K562 (cell line): Measurements from ENCODE around the gene PHF21B. TPM values are rescaled to one million over a fixed set of nuclear protein-coding genes. Genes with fewer than 3 reads are reported as not detected.

Experiments used
- ATAC-seq: fragments of 200-7000 bp; cut with Tn5 transposase; 3 replicates; pipeline ENCODE4 v1.9.1; 2020; ENCODE audit warnings: moderate library complexity
- BruUV-seq: library from RNA; stranded (reverse); fragments of 400-500 nt; replicated peaks from 2 replicates; lab custom pipeline; 2021; lab: Mats Ljungman, UMichigan
- CTCF ChIA-PET: fragments of 300-600 bp; formaldehyde crosslinking; extraction: SDS; loops from one replicate; lab custom pipeline; 2021; ENCODE audit warnings: low intra/inter-chr PET ratio; lab: Yijun Ruan, JAX
- POLR2A ChIA-PET: fragments of 300-600, 350-650 bp; sonication (Branson Sonifier 250); formaldehyde crosslinking; extraction: SDS; loops from one replicate; lab custom pipeline; 2021; ENCODE audit warnings: antibody characterized with exemption, inconsistent platforms; lab: Yijun Ruan, JAX
- DNase-seq, 4 experiments: peaks; one replicate each; pipeline versions ENCODE4 v3.0.0 to v3.0.0-alpha.2; 2011 to 2018; ENCODE audit warnings: low spot score in 3 of 4, mixed read lengths in 3 of 4; ENCODE audit errors: extremely low read depth in 1 of 4
- FAIRE-seq: peaks from 2 replicates; lab custom pipeline; 2011; peaks lifted over from hg19 to GRCh38; lab: Jason Lieb, UNC
- H2AFZ ChIP-seq: 2 replicates; pipeline ENCODE4 v1.6.0; 2011; ENCODE audit warnings: low read depth, low read length, control low read depth, inconsistent platforms
- H3K27ac ChIP-seq: fragments of 200-600 bp; 3 replicates; pipeline ENCODE4 v1.8.0; 2011; ENCODE audit warnings: low read depth, mild to moderate bottlenecking, control low read depth, inconsistent platforms, low read length, moderate library complexity, mixed read lengths; ENCODE audit errors: extremely low read depth
- H3K27me3 ChIP-seq, 2 experiments: fragments of 300-600 bp in 1 of 2; 2 replicates in 1 of 2; 3 replicates in 1 of 2; pipeline versions ENCODE4 v1.6.0 to v1.8.0; 2011; ENCODE audit warnings: inconsistent platforms in 2 of 2, low read length in 2 of 2, mild to moderate bottlenecking in 1 of 2, mixed read lengths in 1 of 2, moderate library complexity in 1 of 2; ENCODE audit not compliant: control insufficient read depth in 2 of 2, insufficient read depth in 2 of 2
- H3K36me3 ChIP-seq: fragments of 300-600 bp; 3 replicates; pipeline ENCODE4 v1.8.0; 2011; ENCODE audit warnings: mild to moderate bottlenecking, low read length, inconsistent platforms; ENCODE audit not compliant: control insufficient read depth, insufficient read depth
- H3K4me1 ChIP-seq, 2 experiments: fragments of 200-600 bp in 1 of 2; replicated peaks in 1 of 2; 2 replicates in 1 of 2; 3 replicates in 1 of 2; pipeline versions ENCODE4 v1.5.1 to v1.8.0; 2011; ENCODE audit warnings: inconsistent platforms in 2 of 2, low read length in 2 of 2, mild to moderate bottlenecking in 1 of 2, mixed read lengths in 1 of 2, moderate library complexity in 1 of 2; ENCODE audit not compliant: control insufficient read depth in 2 of 2, insufficient read depth in 2 of 2
- H3K4me2 ChIP-seq: 2 replicates; pipeline ENCODE4 v1.6.1; 2011; ENCODE audit warnings: low read length, control low read depth, inconsistent platforms, mixed read lengths; ENCODE audit not compliant: insufficient read depth
- H3K4me3 ChIP-seq: fragments of 200-600 bp; sonication (generic), shearing (Covaris generic); 2 replicates; pipeline ENCODE4 v1.5.1; 2016; ENCODE audit warnings: control low read depth, inconsistent platforms
- H3K79me2 ChIP-seq: fragments of 200-600 bp; 3 replicates; pipeline ENCODE4 v1.8.0; 2011; ENCODE audit warnings: low read length, inconsistent platforms; ENCODE audit not compliant: control insufficient read depth, insufficient read depth
- H3K9ac ChIP-seq, 2 experiments: 2 replicates each; pipeline versions ENCODE4 v1.6.0 to v1.6.1; 2011; ENCODE audit warnings: low read depth in 2 of 2, low read length in 2 of 2, control low read depth in 1 of 2, inconsistent platforms in 1 of 2, mild to moderate bottlenecking in 1 of 2, mixed read lengths in 1 of 2; ENCODE audit not compliant: insufficient read depth in 1 of 2
- H3K9me1 ChIP-seq: one replicate; pipeline ENCODE4 v1.6.0; 2011; ENCODE audit warnings: inconsistent platforms, mild to moderate bottlenecking, low read length, moderate library complexity; ENCODE audit not compliant: control insufficient read depth, insufficient read depth
- H3K9me3 ChIP-seq: replicated peaks from 2 replicates; pipeline ENCODE4 v1.5.1; 2011; ENCODE audit warnings: low read depth, low read length, inconsistent platforms; ENCODE audit not compliant: control insufficient read depth, insufficient read depth
- H4K20me1 ChIP-seq: replicated peaks from 2 replicates; pipeline ENCODE4 v1.6.1; 2011; ENCODE audit warnings: low read length, inconsistent platforms, mixed read lengths; ENCODE audit not compliant: control insufficient read depth, insufficient read depth
- BACH1 ChIP-seq: fragments of 200-800 bp; sonication (Bioruptor generic); IDR thresholded peaks from 2 replicates; pipeline ENCODE4 v1.6.1; 2016; ENCODE audit warnings: missing genetic modification characterization, missing compliant biosample characterization
- GATA2 ChIP-seq: sonication (generic); formaldehyde crosslinking; IDR thresholded peaks from 2 replicates; pipeline ENCODE4 v1.4.0; 2020; ENCODE audit warnings: mild to moderate bottlenecking, missing genetic modification reagents
- GTF2A2 ChIP-seq: IDR thresholded peaks from 2 replicates; pipeline ENCODE4 v1.6.1; 2016; ENCODE audit warnings: mild to moderate bottlenecking, missing genetic modification characterization, missing compliant biosample characterization
- GTF3C2 ChIP-seq: IDR thresholded peaks from 3 replicates; pipeline ENCODE4 v1.6.1; 2011; ENCODE audit warnings: borderline replicate concordance, mild to moderate bottlenecking, moderate library complexity; ENCODE audit not compliant: insufficient read length; ENCODE audit errors: extremely low read depth
- HEY1 ChIP-seq: fragments of 250-450 bp; sonication (Bioruptor Pico); IDR thresholded peaks from 2 replicates; pipeline ENCODE4 v1.5.0; 2020; ENCODE audit warnings: mild to moderate bottlenecking, moderate library complexity, borderline replicate concordance
- LEF1 ChIP-seq: fragments of 450-650 bp; IDR thresholded peaks from 2 replicates; pipeline ENCODE4 v1.6.1; 2016; ENCODE audit warnings: mild to moderate bottlenecking
- NFXL1 ChIP-seq: fragments of 450-650 bp; formaldehyde crosslinking; IDR thresholded peaks from 2 replicates; pipeline ENCODE4 v1.4.0; 2021; ENCODE audit warnings: mild to moderate bottlenecking
- NR3C1 ChIP-seq: sonication (generic); formaldehyde crosslinking; IDR thresholded peaks from 2 replicates; pipeline ENCODE4 v1.8.1; 2022; ENCODE audit warnings: missing genetic modification reagents
- NUFIP1 ChIP-seq: fragments of 450-650 bp; IDR thresholded peaks from 2 replicates; pipeline ENCODE4 v1.6.1; 2018; ENCODE audit not compliant: partially characterized antibody
- PRDM10 ChIP-seq: fragments of 450-650 bp; IDR thresholded peaks from 2 replicates; pipeline ENCODE4 v1.6.1; 2018; ENCODE audit not compliant: partially characterized antibody
- RBBP5 ChIP-seq: fragments of 200-600 bp; sonication (generic); IDR thresholded peaks from 2 replicates; pipeline ENCODE4 v1.6.1; 2012; ENCODE audit warnings: borderline replicate concordance, mild to moderate bottlenecking, low read length, control low read depth, inconsistent platforms; ENCODE audit not compliant: insufficient read depth, poor library complexity, severe bottlenecking
- SIRT6 ChIP-seq: IDR thresholded peaks from one replicate; pipeline ENCODE4 v1.6.1; 2012; ENCODE audit warnings: low read depth, mild to moderate bottlenecking, control low read depth, inconsistent platforms, low read length, moderate library complexity
- SNIP1 ChIP-seq: fragments of 450-650 bp; IDR thresholded peaks from 2 replicates; pipeline ENCODE4 v1.7.1; 2017; ENCODE audit warnings: low read depth, mild to moderate bottlenecking
- ZFP1 ChIP-seq: fragments of 450-650 bp; formaldehyde crosslinking; IDR thresholded peaks from 2 replicates; pipeline ENCODE4 v1.4.0; 2020; ENCODE audit warnings: mild to moderate bottlenecking, mixed read lengths
- ZNF197 ChIP-seq: fragments of 200-800 bp; sonication (Bioruptor generic); IDR thresholded peaks from 2 replicates; pipeline ENCODE4 v1.6.1; 2016; ENCODE audit warnings: low read depth, missing genetic modification characterization, missing compliant biosample characterization
- ZNF41 ChIP-seq: fragments of 250-450 bp; sonication (Bioruptor Pico); conservative IDR thresholded peaks from 2 replicates; pipeline ENCODE4 v1.4.0; 2020; ENCODE audit warnings: mild to moderate bottlenecking
- ZNF780A ChIP-seq: fragments of 250-450 bp; sonication (Bioruptor Pico); IDR thresholded peaks from 2 replicates; pipeline ENCODE4 v1.5.0; 2021; ENCODE audit warnings: mild to moderate bottlenecking
- WGBS: fragments of 100-300 bp; shearing (Covaris generic); methylation state at CpG from one replicate; pipeline ENCODE4 v1.1.6; 2016; ENCODE audit warnings: low coverage, mixed read lengths; ENCODE audit not compliant: insufficient coverage; ENCODE audit errors: missing lambda C conversion rate; 5-methylcytosine and 5-hydroxymethylcytosine counted together
- in situ Hi-C: fragments of 300-500 bp; cut with MboI; formaldehyde crosslinking; loops from 4 replicates; pipeline ENCODE4 v1.15.0; 2018; ENCODE audit warnings: inconsistent platforms, mixed read lengths
- intact Hi-C: fragments of 100-400 bp; cut with micrococcal nuclease; formaldehyde crosslinking; loops from 2 replicates; pipeline ENCODE4 v1.14.2; 2022
- polyA plus RNA-seq, 8 experiments: library from polyadenylated mRNA; depleted of rRNA in 4 of 8; stranded (reverse) in 5 of 8; unstranded in 3 of 8; fragments of >200 nt; fragmentation: Nextera tagmentation in 2 of 8; fragmentation: Illumina TruSeq in 1 of 8; extraction: Ambion mirVana in 2 of 8; extraction: Trizol in 1 of 8; gene quantifications; 2 replicates each; pipeline versions ENCODE4 v1.2.1 to v1.2.3, GENCODE V29; 2011 to 2014; ENCODE audit warnings: inconsistent platforms in 1 of 8, missing spikeins in 1 of 8
- total RNA-seq, 7 experiments: library from RNA; depleted of rRNA in 6 of 7; stranded (reverse); fragments of >200 nt in 6 of 7; fragmentation: Illumina TruSeq in 2 of 7; extraction: Trizol in 2 of 7; gene quantifications; 2 replicates each; pipeline versions ENCODE4 v1.2.1 to v1.2.3, GENCODE V29; 2011 to 2021; ENCODE audit warnings: low replicate concordance in 1 of 7

PHF21B gene
- total and polyA plus RNA-seq, 9 of the 15 experiments (the other 6 are each of a cell fraction or from before 2014, with no cell fraction given) = 0.04 TPM; not detected in 8

- DNase-seq = no peak
- ChIA-PET CTCF (no interaction called here), POLR2A (interaction anchor here (1.3 kb wide), 1 partner anchor 10 kb away, joined by 6 read pairs; no protein-coding TSS in a partner anchor)
- H3K79me2 ChIP-seq = no peaks in the 10 kb centered on the region
- no TSS peak for BruUV-seq
- no peak overlapping the region for H3K9ac ChIP-seq
- no peaks in the 10 kb centered on the region for H3K36me3 ChIP-seq
- H3K4me2 ChIP-seq = no peak overlapping the region
- no peaks in the 10 kb centered on the region for H3K9me3 ChIP-seq
- H3K4me3 ChIP-seq = no peak overlapping the region
- no peak overlapping the region for H2AFZ ChIP-seq
- no peak for ATAC-seq
- intact Hi-C loops = no loop called here
- H3K27me3 ChIP-seq = peaks cover 5 to 58% of the 10 kb centered on the region in 2 experiments
- in situ Hi-C loops = no loop called here
- H3K27ac ChIP-seq = no peak overlapping the region
- FAIRE-seq = no peak
- H4K20me1 ChIP-seq = no peaks in the 10 kb centered on the region
- no peaks in the 10 kb centered on the region; a peak in 1 of 5 replicates for H3K4me1 ChIP-seq
- WGBS = 0% methylated on average over 7 of the region's 19 CpGs
- no peaks in the 10 kb centered on the region for H3K9me1 ChIP-seq
- TF ChIP-seq PRDM10 (no peak), RBBP5 (no peak), ZNF41 (no peak), NFXL1 (no peak), ZNF197 (no peak), GTF2A2 (tag) (no peak), ZFP1 (CRISPR knock-in tag) (no peak), ZNF780A (CRISPR knock-in tag) (no peak), SIRT6 (no peak), NR3C1 (CRISPR knock-in tag) (no peak), LEF1 (no peak), GTF3C2 (no peak), NUFIP1 (no peak), BACH1 (tag) (no peak), GATA2 (CRISPR knock-in tag) (no peak), HEY1 (CRISPR knock-in tag) (no peak), SNIP1 (no peak)
These were observed 92.2 kb downstream of the PHF21B start for GRCh38 chr22:44917372-44918165.
